AG10803 (cell line): Measurements from ENCODE around the gene ZRANB3.
"Not testable (repeated sequence)": the region's sequence is repeated elsewhere in the genome, so short reads cannot be mapped to it uniquely, and the experiment has no call there.

Source experiments
- DNase-seq: peaks from one replicate; pipeline ENCODE4 v3.0.0; 2010; ENCODE audit warnings: low read depth
- H3K4me3 ChIP-seq: 2 replicates; pipeline ENCODE4 v1.5.1; 2011; ENCODE audit warnings: mild to moderate bottlenecking, low read length, control low read depth
- TF ChIP-seq, protein P1 (sequence below): conservative IDR thresholded peaks from 2 replicates; pipeline ENCODE4 v1.5.1; 2011; ENCODE audit warnings: mild to moderate bottlenecking, low read length, control low read depth, inconsistent platforms

The ZRANB3 gene

DNA sequence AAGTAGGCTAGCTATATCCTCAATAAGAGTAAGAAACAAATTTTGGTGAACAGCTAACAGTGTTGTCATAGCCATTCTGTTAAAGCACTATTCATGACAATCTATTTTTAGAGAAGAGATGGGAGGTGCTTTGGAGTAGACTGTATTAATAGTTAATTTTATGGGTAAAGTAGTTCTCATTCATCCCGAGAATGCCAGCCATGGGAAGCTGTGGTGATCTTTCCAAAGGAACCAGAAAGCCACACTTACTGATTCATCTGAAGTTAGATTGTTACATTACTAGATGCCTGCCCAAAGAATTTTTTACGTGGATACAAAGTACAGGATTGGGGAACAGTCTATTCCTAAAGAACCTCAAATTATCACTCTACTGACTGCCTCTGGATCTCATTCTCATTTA, 74.6 kb downstream of the ZRANB3 start:
- TF ChIP-seq, protein P1, sequence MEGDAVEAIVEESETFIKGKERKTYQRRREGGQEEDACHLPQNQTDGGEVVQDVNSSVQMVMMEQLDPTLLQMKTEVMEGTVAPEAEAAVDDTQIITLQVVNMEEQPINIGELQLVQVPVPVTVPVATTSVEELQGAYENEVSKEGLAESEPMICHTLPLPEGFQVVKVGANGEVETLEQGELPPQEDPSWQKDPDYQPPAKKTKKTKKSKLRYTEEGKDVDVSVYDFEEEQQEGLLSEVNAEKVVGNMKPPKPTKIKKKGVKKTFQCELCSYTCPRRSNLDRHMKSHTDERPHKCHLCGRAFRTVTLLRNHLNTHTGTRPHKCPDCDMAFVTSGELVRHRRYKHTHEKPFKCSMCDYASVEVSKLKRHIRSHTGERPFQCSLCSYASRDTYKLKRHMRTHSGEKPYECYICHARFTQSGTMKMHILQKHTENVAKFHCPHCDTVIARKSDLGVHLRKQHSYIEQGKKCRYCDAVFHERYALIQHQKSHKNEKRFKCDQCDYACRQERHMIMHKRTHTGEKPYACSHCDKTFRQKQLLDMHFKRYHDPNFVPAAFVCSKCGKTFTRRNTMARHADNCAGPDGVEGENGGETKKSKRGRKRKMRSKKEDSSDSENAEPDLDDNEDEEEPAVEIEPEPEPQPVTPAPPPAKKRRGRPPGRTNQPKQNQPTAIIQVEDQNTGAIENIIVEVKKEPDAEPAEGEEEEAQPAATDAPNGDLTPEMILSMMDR = no peak
- DNase-seq = no peak
- H3K4me3 ChIP-seq = no peak overlapping the region

DNA sequence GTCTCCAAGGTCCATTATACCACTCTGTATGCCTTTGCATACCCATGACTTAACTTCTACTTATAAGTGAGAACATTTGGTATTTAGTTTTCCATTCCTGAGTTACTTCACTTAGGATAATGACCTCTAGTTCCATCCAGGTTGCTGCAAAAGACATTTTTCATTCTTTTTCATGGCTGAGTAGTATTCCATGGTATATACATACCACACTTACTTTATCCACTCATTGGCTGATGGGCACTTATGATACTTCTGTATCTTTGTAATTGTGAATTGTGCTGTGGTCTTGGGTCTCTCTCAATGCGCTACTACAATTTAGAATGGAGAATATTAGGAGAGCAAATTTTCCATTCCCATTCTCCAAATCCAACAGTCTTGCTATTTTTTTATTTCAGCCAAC, 76.4 kb downstream of the ZRANB3 start:
- DNase-seq = no peak
- H3K4me3 ChIP-seq = no peak overlapping the region
- TF ChIP-seq, protein P1 = no peak

DNA sequence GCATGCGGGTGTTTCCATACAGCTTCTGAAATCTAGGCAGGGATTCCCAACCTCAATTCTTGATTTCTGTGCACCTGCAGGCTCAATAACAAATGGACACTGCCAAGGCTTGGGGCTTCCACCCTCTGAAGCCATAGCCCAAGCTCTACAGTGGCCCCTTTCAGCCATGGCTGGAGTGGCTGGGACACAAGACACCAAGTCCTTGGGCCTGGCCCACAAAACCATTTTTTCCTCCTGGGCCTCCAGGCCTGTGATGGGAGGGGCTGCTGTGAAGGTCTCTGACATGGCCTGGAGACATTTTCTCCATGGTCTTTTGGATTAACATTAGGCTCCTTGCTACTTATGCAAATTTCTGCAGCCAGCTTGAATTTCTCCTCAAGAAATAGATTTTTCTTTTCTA, 78.0 kb downstream of the ZRANB3 start:
- DNase-seq = not testable (repeated sequence)

GRCh38 chr2:135451966-135452365, 79.1 kb downstream of the ZRANB3 start:
- DNase-seq = no peak
- H3K4me3 ChIP-seq = no peak overlapping the region
- TF ChIP-seq, protein P1 = no peak

More for the DNA sequence above, 78.0 kb downstream of the ZRANB3 start:
- H3K4me3 ChIP-seq = not testable (repeated sequence)

- H3K4me3 ChIP-seq, DNase-seq: not testable (repeated sequence)
Observed at GRCh38 chr2:135443013-135443412, 88.0 kb downstream of the ZRANB3 start.

DNA sequence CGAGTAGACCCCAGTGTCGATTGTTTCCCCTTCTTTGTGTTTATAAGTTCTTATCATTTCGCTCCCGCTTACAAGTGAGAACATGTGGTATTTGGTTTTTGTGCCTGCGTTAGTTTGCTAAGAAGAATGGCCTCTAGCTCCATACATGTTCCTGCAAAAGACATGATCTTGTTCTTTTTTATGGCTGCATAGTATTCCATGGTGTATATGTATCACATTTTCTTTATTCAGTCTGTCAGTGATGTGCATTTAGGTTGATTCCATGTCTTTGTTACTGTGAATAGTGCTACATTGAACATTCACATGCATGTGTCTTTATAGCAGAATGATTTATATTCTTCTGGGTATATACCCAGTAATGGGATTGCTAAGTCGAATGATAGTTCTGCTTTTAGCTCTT, 95.9 kb downstream of the ZRANB3 start:
- not testable (repeated sequence) for H3K4me3 ChIP-seq, DNase-seq

DNA sequence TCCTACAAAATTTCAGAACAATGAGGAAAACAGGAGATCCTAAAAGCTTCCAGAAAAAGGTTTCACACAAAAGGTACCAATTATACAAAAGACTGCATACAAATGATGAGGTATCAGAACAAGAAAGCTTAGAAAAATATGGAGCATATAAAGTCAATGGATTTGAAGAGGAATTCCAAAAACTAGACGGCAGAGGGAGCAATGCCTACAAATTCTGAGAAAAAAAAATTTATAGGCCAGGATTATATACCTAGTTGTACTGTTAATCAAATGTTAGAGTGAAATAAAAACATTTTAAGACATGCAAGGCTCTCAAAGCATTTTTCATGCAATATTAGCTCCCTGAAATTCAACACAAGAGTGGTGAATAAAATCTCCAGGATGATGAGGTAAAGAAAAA, 106.2 kb downstream of the ZRANB3 start:
- peak; percentile 3 for DNase-seq
- TF ChIP-seq, protein P1 = peak; percentile 33; the same call in 1 of the 2 replicates
- no peak overlapping the region for H3K4me3 ChIP-seq

- TF ChIP-seq, protein P1 = no peak
- DNase-seq = no peak
- H3K4me3 ChIP-seq = no peak overlapping the region
Observed at GRCh38 chr2:135422898-135423297, 108.1 kb downstream of the ZRANB3 start.

GRCh38 chr2:135411646-135412045, 119.4 kb downstream of the ZRANB3 start:
- TF ChIP-seq, protein P1 = no peak
- DNase-seq = no peak
- H3K4me3 ChIP-seq = no peak overlapping the region
